OCI-LY1 (cell line): ENCODE results near the gene KATNAL1.
A peak's percentile ranks its signal among the peaks of the same experiment; 100 is the strongest.

ENCODE experiments used
- H2AFZ ChIP-seq: fragments of 200-600 bp; sonication (generic), shearing (Covaris generic); 2 replicates; pipeline ENCODE4 v1.6.0; 2014; ENCODE audit warnings: antibody characterized with exemption, mild to moderate bottlenecking, low read length
- H3F3A ChIP-seq: fragments of 200-600 bp; sonication (generic), shearing (Covaris generic); 2 replicates; pipeline ENCODE4 v1.6.0; 2014; ENCODE audit warnings: mild to moderate bottlenecking, antibody characterized with exemption, low read length, moderate library complexity; ENCODE audit not compliant: insufficient read depth
- H3K27ac ChIP-seq: fragments of 200-600 bp; sonication (generic); 2 replicates; pipeline ENCODE4 v1.5.1; 2014; ENCODE audit warnings: low read length, mixed run types, mild to moderate bottlenecking, low read depth; ENCODE audit not compliant: poor library complexity, severe bottlenecking
- H3K27me3 ChIP-seq: fragments of 200-600 bp; sonication (generic); 2 replicates; pipeline ENCODE4 v1.6.0; 2014; ENCODE audit warnings: antibody characterized with exemption, mild to moderate bottlenecking, low read length, moderate library complexity; ENCODE audit not compliant: insufficient read depth
- H3K36me3 ChIP-seq: fragments of 200-600 bp; sonication (generic); 2 replicates; pipeline ENCODE4 v1.6.1; 2014; ENCODE audit warnings: mild to moderate bottlenecking, antibody characterized with exemption, low read length, moderate library complexity, mixed read lengths; ENCODE audit not compliant: insufficient read depth
- H3K4me1 ChIP-seq: fragments of 200-600 bp; sonication (generic); 2 replicates; pipeline ENCODE4 v1.5.1; 2014; ENCODE audit warnings: mild to moderate bottlenecking, low read length, moderate library complexity; ENCODE audit not compliant: insufficient read depth, severe bottlenecking
- H3K4me2 ChIP-seq: fragments of 200-600 bp; sonication (generic), shearing (Covaris generic); 2 replicates; pipeline ENCODE4 v1.6.1; 2014; ENCODE audit warnings: low read length
- H3K4me3 ChIP-seq: fragments of 200-600 bp; sonication (generic); 2 replicates; pipeline ENCODE4 v1.5.1; 2014; ENCODE audit warnings: low read length, low read depth, mild to moderate bottlenecking, mixed read lengths; ENCODE audit not compliant: poor library complexity, severe bottlenecking
- H3K79me2 ChIP-seq: fragments of 200-600 bp; shearing (Covaris generic); 2 replicates; pipeline ENCODE4 v1.6.1; 2016; ENCODE audit warnings: mixed run types, low read length, mixed read lengths; ENCODE audit not compliant: insufficient read depth
- H3K9ac ChIP-seq: fragments of 200-600 bp; sonication (generic), shearing (Covaris generic); 2 replicates; pipeline ENCODE4 v1.6.1; 2014; ENCODE audit warnings: mild to moderate bottlenecking, low read length, mixed read lengths
- H3K9me2 ChIP-seq: fragments of 200-600 bp; sonication (generic), shearing (Covaris generic); 2 replicates; pipeline ENCODE4 v1.6.1; 2014; ENCODE audit warnings: low read depth, mild to moderate bottlenecking, low read length, mixed read lengths
- H3K9me3 ChIP-seq: fragments of 200-600 bp; shearing (Covaris generic); 2 replicates; pipeline ENCODE4 v1.6.1; 2014; ENCODE audit warnings: low read length, mixed read lengths
- H4K20me1 ChIP-seq: fragments of 200-600 bp; sonication (generic), shearing (Covaris generic); 2 replicates; pipeline ENCODE4 v1.6.0; 2016; ENCODE audit warnings: mild to moderate bottlenecking, low read length; ENCODE audit not compliant: insufficient read depth
- EZH2 ChIP-seq: fragments of 200-600 bp; sonication (generic), shearing (Covaris generic); IDR thresholded peaks from 2 replicates; pipeline ENCODE4 v1.8.0; 2017; ENCODE audit warnings: borderline replicate concordance, mixed run types, mild to moderate bottlenecking, antibody characterized with exemption, low read length, moderate library complexity, mixed read lengths
- TF ChIP-seq, protein P1 (sequence below): fragments of 200-600 bp; sonication (generic), shearing (Covaris generic); IDR thresholded peaks from 2 replicates; pipeline ENCODE4 v1.5.1; 2017; ENCODE audit warnings: mild to moderate bottlenecking, antibody characterized with exemption, low read length, moderate library complexity, mixed read lengths

Gene KATNAL1

DNA sequence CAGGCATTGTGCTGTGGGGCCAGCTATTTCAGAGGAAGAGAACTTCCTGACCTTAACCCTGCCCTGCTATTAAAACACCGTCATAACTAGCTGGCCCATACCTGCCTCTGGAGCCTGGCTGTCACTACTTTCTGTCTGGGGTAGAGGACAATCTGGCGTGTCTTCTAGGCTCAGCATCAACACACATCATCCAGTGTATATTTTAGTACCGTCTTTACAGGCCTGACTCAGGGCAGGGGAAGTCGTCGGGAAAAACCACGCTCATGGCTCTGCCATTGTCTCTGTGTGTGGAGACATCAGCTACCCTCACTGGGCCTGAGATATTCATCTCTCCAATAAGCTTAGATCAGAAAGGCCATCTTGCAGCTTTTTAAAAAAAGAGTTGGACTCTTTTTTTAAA lies 151.1 kb downstream of the KATNAL1 start:
- Histone ChIP-seq H2AFZ (no peak overlapping the region), H3K4me2 (no peak overlapping the region), H3K27me3 (peaks cover 6% of the 10 kb centered on the region; the same call in 1 of the 2 replicates), H3K4me3 (no peak overlapping the region), H3K27ac (no peak overlapping the region), H3K4me1 (peaks cover 16% of the 10 kb centered on the region), H4K20me1 (no peaks in the 10 kb centered on the region), H3K36me3 (no peaks in the 10 kb centered on the region), H3K9me3 (no peaks in the 10 kb centered on the region), H3F3A (no peaks in the 10 kb centered on the region), H3K9ac (no peak overlapping the region), H3K9me2 (no peaks in the 10 kb centered on the region), H3K79me2 (no peaks in the 10 kb centered on the region)
- TF ChIP-seq EZH2, result no peak
- TF ChIP-seq, protein P1, sequence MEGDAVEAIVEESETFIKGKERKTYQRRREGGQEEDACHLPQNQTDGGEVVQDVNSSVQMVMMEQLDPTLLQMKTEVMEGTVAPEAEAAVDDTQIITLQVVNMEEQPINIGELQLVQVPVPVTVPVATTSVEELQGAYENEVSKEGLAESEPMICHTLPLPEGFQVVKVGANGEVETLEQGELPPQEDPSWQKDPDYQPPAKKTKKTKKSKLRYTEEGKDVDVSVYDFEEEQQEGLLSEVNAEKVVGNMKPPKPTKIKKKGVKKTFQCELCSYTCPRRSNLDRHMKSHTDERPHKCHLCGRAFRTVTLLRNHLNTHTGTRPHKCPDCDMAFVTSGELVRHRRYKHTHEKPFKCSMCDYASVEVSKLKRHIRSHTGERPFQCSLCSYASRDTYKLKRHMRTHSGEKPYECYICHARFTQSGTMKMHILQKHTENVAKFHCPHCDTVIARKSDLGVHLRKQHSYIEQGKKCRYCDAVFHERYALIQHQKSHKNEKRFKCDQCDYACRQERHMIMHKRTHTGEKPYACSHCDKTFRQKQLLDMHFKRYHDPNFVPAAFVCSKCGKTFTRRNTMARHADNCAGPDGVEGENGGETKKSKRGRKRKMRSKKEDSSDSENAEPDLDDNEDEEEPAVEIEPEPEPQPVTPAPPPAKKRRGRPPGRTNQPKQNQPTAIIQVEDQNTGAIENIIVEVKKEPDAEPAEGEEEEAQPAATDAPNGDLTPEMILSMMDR, result no peak

DNA sequence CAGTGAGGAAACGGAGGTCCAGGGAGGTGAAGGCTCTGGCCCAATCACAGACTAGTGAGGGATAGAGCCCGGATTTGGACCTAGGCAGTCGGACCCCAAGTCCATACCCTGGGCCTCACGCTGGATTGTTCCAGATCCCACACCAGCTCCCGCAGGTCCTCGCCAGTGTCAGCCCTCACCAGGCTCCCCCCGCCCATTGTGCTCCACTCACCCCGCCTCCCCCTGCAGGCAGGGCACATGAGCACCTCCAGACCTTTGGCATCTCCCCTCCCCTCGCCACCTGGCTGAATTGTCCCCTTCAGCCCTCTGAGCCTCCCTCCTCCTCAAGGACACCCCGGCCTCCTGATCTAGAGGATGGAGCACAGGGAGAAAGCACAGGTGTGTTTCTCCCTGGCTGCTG lies 152.4 kb downstream of the KATNAL1 start:
- Histone ChIP-seq H3K9me3 (no peaks in the 10 kb centered on the region), H3K4me1 (peaks cover 16% of the 10 kb centered on the region), H4K20me1 (no peaks in the 10 kb centered on the region), H3K9ac (no peak overlapping the region), H3F3A (no peaks in the 10 kb centered on the region), H3K4me2 (peak overlapping the region; percentile 11; the same call in 1 of the 2 replicates), H3K27me3 (peaks cover 6% of the 10 kb centered on the region; the same call in 1 of the 2 replicates), H3K4me3 (no peak overlapping the region), H3K27ac (no peak overlapping the region), H3K36me3 (no peaks in the 10 kb centered on the region), H3K9me2 (no peaks in the 10 kb centered on the region), H2AFZ (no peak overlapping the region), H3K79me2 (no peaks in the 10 kb centered on the region)
- TF ChIP-seq, protein P1, result no peak
- TF ChIP-seq EZH2, result no peak

DNA sequence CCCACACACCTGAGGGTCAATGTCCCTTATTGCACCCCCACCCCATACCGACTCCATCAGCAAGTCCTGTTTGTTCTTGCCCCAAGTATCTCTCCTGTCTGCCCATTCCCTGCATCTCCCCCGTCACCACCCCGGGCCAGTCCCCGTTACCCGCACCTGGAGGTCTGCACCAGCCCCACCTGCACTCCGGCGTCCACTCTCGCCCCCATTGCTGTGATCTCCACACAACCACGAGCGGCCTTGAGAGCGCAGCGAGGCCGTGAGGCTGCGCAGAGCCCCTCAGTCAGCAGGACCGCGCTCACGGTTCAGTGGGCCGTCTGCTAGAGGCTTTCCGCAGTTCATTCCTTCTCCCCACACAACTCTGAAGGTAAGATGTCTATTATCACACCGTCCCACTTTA lies 152.8 kb downstream of the KATNAL1 start:
- Histone ChIP-seq H3K4me2 (peak overlapping the region; percentile 11; the same call in 1 of the 2 replicates), H3K9me3 (no peaks in the 10 kb centered on the region), H3K4me1 (peaks cover 16% of the 10 kb centered on the region), H2AFZ (no peak overlapping the region), H3K27ac (no peak overlapping the region), H3K36me3 (no peaks in the 10 kb centered on the region), H3K9ac (no peak overlapping the region), H3K27me3 (peaks cover 6% of the 10 kb centered on the region; the same call in 1 of the 2 replicates), H3K9me2 (no peaks in the 10 kb centered on the region), H3K79me2 (no peaks in the 10 kb centered on the region), H3K4me3 (no peak overlapping the region), H3F3A (no peaks in the 10 kb centered on the region), H4K20me1 (no peaks in the 10 kb centered on the region)
- TF ChIP-seq, protein P1, result no peak
- TF ChIP-seq EZH2, result no peak
